Epidermal melanocyte (primary cell): ENCODE measurements around the gene DYNC1I1.

Experiments used
- DNase-seq: peaks from one replicate; pipeline ENCODE4 v3.0.0; 2011; ENCODE audit warnings: low spot score; ENCODE audit not compliant: insufficient read length

DYNC1I1 gene

DNA sequence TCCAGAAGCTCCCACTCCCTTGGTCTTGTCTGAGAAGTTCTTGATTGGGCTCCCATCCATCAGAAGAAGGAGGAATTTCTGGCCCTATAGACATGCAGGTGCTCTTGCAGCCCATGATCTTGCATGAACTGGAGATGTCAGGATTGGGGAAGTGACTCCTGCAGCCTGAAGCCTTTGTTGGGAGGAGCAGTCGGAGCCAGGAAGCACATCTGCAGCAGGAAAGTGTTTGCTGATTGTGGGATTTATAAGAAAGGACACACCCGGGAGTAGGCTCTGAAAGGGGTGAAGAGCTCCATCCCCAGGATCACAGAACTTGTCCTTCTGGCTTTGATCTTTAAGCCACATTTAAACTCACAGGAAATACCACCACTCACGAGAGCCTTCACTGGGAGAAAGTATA, 185.2 kb downstream of the DYNC1I1 start:
- no peak for DNase-seq

DNA sequence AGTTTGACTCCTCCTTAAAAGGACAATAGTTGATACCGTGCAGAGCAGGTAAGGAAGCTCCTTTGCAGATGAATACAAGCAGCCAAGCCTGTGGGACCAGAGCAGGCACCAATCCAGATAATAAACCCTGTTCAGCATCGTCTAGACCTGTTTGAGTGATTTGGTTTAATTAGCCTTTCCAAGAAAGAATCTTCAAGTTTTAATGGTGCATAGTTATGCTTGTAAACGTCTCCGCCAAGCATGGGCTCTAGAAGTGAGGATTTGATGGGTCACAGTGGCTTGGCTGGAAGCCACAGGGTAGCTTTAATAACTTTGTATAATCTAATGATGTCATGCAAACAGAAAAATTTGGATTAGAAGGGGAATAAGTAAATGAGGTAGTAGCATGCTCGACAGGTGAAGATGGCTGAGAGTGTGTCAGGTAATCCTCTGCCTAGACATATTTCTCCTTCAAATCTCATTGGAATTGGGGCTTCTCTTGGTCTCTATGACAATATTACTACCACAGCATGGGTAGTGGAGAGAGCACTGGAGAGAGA, 188.4 kb downstream of the DYNC1I1 start:
- no peak for DNase-seq

DNA sequence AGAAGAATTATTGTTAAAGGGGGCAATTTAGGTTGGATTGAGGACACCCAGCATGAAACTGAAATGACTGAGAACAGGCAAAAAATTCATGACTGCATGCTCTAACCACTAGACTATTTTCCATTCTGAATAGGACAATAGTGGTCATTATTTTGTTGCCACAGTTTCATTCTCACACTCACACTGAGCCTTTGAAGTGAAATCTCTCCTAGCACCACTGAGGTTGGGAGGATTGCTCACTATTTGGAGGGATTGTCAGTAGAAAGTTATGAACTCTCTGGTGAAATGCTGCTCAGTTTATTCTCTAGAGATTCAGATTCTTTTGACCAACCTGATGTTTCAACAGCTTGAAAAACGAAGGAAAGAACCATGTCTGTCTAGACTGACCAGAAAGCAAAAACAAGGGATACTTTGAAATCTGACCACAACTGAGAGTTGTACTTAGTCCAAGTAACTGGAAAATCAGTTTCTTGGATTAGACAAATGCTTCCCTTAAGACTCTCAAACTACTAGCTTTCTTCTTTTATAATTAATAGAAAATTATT, 191.2 kb downstream of the DYNC1I1 start:
- no peak for DNase-seq

DNA sequence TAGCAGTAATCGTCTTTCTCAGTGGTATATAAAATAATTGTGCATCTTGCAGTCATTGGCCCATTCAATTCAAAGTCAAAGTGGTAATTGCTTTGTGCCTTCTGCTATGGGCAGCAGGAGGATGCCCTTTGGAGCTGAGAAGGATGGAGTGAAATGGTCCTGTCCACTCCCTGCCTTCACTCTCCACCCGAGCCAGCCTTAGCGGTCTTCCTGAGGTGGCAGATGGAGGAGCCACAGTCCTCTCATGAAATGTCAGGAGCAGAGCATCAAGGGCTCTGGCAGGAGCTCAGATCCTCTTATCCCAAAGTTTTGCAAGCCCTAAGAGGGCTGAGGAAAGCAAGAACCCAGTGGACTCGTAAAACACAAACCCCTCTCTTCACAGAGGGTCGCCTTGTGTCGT, 199.4 kb downstream of the DYNC1I1 start:
- DNase-seq: no peak

DNA sequence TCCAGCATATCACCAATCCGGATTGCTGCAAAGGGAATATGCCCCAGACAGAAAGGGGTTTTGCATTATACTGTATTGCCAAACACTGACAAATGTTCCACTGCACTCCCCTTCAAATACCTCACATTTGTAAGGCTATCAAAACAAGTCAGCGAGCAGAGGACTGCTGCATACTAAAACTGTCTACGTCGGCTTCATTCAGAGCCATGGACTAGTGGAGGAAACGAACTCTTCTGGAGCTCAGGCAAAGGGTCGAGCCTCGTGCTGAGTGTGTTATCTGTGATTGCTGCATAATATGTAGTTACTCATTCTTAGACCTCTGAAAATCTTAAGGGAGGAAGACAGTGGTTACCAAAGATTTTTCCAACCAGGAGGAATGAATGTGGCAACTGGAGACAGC, 200.2 kb downstream of the DYNC1I1 start:
- no peak for DNase-seq

DNA sequence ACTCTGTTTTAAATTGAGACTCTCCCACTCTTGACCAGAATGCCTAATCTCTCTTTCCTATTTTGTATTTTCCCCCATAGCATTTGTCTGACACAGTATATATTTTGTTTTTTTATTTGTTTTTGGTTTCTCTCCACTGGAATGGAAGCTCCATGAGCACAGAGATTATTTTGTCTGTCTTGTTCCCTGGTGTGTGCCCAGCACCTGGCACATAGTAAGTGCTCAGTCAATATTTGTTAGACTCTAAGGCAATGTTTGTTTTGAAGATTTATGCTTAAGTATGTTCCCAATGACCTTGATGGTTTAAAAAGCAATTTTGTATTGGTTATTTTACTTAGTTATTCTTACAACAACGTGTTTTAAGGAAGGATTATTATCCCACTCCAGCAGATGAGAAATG, 201.8 kb downstream of the DYNC1I1 start:
- no peak for DNase-seq

DNA sequence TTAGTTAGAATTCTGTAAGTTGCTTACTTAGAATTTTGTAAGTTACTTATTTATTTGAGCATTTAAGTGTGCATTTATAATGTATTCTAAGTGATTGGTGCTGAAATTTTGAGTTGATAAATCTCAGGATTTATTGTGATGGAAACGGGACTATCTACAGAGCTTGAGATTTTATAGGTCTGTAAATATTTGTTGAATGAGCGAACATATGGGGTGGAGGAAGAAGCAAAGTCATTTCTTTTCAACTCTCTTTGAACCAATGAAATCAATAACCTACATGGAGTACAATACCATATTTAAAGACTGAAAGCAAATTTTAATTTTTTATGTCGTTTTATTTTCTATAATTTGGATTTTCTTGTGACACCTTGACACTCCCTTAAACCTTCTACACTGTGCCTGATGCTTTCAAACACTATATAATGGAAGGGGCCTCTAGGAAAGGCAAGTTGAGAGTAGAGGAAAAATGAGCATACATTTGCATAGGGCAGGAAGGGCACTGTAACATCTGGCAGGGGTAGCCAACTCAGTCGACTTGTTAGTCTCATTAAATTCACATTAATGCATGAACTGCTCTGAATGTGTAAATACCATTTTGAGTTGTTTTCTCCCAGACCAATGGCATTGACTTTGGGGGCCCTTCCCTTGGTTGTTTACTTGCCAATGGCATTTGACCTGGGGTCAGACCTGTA, 204.2 kb downstream of the DYNC1I1 start:
- no peak for DNase-seq

DNA sequence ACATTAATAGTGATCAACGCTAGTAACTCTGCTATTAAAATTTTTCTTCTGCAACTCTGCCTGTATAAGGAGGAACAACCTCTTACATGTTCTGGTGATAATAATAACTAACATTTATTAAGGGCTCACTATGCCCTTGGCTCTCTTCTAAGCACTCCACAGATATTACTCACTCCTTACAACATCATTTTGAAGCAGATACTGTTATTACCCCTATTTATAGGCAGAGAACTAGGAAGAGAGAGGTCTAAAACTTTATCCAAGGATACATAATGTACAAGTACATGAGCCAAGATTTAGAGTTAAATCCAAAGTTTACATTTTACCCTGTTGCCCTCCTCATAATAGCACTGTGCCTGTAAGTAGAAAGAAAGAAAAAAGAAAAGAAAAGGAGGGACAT, 205.6 kb downstream of the DYNC1I1 start:
- no peak for DNase-seq

DNA sequence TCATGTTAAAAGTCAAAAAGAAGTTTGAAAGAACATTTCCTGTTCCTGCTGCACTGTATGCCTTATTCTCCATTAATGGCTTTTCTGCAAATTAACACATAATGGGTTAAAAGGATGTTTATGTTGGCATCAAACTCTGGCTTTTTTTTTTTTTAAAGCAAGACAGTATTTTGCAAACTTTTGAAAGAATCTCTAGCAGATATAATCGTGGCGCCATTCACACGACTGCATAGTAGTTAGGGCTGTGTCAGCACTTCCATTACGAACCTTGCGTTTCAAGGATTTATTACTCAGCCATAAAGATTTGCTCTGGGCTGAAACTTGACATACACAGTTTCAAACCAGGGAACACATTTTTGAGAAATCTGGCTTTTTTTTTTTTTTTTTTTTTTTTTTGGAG, 207.8 kb downstream of the DYNC1I1 start:
- DNase-seq: no peak

DNA sequence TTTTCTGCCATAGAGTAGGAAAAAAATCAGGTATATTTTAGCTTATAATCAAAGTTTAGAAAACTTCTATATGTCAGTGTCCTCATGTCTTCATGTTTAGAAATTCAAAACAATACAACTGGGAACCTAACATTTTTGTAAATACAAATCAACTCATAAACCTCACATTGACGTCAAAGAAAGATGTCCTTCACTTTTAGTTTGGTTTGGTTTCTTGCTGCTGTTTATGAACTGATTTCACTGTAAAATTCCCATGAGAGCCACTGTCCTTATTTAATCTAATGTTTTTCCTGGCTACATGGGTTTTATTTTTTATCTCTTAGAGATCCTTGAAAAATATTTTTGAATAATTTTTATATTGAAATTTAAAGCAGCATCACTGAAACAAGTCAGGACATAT, 208.4 kb downstream of the DYNC1I1 start:
- no peak for DNase-seq

DNA sequence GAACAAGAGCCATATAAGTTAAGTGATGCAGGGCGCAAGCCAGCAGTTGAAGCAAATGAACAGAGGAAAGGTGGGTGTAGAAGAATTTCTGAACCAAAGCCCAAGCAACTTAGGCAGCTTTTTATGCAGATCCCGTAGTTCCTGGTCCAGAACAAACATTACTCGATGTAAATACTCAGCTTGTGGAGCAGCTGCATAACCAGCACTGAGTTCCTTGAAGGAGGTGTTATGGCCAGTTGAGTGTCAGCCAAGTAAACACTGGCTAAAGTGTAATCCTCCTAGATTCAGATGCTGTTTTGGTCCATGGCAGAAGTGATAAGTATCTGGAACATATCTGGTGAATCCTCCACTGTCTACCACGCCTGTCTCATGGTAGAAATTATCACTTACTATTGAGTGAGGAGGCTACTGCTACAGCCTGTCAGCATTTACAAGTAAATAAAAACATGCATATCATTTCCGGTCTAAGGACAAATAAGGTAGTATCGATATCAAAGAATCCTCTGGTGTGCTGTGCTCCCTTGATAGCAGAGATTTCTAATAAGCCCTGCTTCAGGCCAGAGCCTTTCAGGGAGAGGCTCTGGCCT, 213.9 kb downstream of the DYNC1I1 start:
- DNase-seq: no peak

DNA sequence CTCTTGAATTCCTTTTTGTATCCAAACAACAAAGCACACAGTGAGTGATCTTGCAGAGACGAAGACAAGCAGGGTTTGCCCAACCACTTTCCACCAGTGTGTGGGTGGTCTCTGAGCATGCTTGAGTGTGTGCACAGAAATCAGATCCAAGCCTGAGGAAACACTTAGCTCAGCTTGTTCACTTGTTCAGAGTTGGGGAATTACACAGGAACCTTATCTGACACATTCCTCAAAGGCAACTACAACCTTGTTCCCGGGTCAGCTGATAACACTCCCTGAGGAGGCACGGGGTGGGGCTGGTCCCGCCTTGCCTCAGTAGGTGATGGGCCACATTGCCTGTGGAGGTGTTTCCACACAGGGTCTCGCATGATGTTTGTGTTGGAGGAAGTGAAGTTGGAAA, 216.9 kb downstream of the DYNC1I1 start:
- no peak for DNase-seq

DNA sequence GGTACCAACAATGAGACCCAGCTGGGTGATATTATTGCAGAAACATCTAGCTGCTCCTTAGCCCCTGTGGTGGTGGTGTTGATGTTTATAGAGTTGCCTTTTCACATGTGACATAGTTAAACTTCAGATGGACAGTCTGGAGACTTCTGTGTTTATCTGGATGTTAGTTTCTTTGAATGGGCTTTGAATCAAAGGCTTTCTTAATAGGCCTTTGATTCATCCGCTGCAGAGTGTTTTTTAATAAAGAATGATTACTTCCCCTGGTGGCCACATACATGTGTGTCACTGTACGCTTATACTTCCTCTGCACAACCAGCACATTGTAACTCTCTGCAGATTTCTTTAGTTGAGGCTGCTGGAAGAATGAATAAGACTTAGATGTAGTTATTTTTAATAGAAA, 221.0 kb downstream of the DYNC1I1 start:
- no peak for DNase-seq

DNA sequence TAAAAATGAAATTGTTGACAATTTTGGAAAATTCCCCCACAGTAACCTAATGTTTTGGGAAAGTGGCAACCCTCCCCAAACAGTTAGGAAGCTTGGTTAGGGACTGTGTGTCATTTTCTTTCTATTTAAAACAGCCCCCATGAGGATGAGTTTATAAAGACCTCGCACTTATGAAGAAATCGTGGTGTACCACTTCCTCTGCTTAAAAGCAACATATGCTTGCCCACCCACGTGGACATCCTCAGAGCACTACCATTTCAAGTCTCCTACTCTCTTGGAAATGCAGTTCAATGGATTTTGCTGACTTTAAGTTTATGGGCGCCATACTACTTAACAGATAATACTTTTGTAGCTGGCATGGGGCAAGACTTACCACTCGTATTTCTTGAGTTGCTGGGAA, 223.8 kb downstream of the DYNC1I1 start:
- DNase-seq: no peak

DNA sequence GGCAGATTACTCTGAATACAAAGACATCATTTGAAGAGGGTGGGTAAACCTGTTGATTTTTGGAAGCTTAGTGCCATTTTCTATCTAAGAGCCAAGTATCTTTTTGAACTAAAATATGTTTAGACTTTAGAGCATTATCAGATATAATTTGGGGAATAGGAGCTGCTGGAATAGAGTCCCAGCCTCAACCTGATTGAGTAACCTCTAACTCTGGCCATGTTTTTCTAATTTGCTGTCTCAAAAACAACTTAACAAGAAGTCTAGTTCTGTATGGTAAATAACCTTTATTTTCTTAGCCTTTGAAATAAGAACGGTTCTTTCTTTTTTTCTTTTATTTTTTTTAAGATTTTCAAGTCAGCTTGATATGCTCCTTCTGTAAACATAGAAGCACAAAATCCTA, 224.5 kb downstream of the DYNC1I1 start:
- no peak for DNase-seq

DNA sequence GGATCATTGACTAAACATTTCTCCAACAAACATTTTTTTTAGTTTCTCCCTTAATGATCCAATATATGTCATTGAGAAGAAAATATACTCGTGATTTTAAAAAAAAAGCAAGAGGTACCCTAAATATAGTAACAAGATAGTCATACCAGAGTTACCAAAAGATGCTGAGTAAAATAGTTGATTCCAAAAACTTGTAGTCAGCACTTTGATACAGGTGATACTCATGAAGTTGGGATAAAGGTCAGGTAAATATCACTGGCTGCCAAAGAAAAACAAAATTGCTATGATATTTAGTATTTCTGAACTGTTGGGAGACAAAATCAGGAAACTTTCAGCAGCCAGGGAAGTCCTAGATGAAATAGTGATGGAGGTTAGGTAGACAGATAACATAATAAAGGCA, 225.3 kb downstream of the DYNC1I1 start:
- no peak for DNase-seq

DNA sequence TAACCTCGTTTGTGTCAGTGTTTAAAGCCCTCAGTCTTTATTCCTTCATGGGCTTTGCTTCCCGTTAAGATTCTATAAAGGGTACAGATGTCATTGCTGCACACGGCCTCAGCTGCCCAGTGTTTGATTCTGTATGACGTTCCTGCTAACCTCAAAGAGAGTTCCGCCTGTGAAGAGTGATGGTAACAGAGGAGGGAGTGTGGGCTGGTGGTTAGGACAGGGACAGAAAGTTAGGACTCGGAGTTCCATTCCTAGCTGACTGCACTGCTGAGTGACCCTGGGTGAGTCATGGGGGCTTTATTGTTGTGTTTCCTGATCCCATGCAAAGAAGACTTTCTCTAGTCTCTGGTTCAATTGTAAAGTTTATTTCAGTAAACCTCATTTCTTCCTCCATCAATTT, 227.1 kb downstream of the DYNC1I1 start:
- no peak for DNase-seq

DNA sequence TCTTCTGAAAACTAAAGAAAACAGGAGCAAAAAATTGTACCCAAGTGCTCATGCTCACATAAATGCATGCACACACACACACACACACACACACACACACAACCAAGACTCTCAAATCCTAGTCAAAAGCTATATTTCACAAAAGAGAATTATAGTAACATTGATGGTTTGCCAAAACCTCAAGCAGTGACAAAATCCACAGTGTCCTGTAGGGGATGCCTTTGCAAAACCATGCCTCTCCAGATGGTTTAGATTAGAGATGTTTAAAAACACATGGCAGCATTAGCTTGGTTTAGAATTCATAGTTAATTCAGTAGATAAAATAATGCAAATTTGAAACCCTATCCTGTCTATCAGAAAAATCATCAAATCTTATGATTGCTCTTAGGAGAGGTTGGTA, 232.2 kb downstream of the DYNC1I1 start:
- no peak for DNase-seq

DNA sequence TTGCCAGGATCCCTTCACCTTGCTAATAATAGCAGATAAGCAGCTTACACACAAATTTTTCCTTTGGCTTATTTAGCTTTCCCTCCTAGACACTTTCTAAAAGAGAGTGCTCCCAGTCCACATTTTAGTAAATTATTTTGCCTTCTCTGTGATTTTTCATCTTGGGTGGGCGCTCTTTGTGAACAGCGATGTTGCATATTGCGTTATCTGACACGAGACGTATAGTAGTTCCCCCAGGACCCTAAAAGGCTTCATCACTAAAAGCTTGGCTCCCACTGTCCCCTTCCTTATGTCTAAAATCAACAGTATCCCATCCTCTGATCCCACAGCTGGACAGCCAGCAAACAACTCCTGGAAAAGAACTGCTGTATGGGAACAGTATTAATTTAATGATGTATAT, 232.9 kb downstream of the DYNC1I1 start:
- no peak for DNase-seq

DNA sequence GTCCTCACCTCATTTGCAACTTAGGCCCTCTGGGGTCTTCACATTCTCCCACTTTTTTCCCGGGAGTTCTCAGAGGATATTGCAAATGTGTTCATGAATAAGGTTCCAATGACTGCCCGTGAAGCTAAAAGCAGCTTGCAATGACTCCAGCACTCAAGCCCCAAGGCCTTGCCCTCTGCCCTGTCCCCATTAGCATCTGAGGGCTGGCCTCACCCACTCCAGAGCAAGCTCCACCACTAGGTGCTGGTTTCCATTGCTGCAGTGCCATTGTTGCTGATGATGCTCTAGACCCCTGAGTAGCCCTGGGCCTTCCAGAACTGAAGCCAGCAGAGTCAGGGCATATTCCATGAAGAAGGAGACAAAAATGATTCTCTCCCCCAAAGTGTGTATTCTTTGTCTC, 236.8 kb downstream of the DYNC1I1 start:
- DNase-seq: no peak

DNA sequence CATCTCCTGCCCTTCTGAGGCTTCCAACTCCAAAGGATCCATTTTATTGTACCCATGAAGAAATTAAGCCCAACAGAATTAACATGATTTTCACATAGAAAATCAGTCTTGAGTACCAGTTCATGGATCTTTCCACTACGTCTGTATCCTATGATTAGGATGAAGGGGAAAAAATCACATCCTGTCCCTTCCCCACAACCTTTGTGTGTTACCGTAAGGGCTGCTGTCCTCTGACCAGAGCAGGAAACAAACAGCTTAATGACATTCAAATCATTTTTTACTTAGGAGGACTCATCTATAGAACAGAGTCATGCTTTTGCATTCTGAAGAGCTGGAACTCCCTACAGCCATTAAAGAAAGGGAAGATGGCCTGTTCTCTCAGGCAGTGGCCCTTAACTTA, 241.5 kb downstream of the DYNC1I1 start:
- no peak for DNase-seq

DNA sequence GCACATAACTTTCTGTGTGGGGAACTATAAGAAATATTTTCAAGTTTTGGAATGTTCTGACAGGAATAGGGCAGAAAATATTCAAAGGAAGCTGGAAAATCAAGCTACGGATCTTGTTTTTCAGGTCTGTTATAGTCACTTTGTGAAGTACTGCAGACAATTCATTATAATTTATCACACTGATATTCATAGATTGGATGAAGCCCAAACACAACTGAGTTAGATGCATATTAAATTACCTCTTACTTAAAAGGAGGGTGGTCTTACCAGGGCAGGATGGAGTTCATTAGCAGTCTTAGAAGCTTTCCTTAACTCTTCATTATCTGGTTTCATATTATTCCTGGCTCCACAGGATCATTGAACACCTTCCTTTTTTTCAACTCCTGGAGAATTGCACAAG, 242.3 kb downstream of the DYNC1I1 start:
- no peak for DNase-seq

DNA sequence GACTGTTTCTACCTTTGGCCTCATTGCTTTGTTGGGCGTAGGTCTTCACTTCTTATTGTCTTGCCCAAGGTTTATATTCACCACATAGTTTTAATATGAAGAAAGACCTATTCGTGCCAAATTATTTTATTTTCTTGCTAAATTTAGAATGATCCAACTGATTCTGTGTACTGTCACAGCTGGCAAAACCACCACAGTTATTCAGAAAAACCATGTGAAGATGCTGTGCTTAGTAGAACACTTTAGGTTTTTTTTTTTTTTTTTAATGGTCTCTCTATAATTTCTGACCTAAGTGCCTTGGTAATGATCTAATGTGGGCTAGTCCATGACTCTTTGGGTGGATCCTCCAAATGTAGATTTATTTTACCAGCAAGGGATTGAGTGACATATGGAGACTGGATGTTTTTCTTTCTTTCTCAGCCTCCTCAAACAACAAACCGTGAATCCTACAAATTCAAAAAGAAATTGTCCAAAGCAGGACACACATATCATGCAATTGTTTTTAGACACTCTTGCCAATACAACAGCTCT, 243.8 kb downstream of the DYNC1I1 start:
- DNase-seq: no peak
